T1000 (cell line): ENCODE measurements around the gene PTMA.
"Not testable (repeated sequence)": the region's sequence is repeated elsewhere in the genome, so short reads cannot be mapped to it uniquely, and the experiment has no call there.

Experiments
- DNase-seq: peaks from one replicate; lab custom pipeline; 2025; ENCODE audit warnings: mixed read lengths; lab: John Stamatoyannopoulos, UW

The PTMA gene

DNA sequence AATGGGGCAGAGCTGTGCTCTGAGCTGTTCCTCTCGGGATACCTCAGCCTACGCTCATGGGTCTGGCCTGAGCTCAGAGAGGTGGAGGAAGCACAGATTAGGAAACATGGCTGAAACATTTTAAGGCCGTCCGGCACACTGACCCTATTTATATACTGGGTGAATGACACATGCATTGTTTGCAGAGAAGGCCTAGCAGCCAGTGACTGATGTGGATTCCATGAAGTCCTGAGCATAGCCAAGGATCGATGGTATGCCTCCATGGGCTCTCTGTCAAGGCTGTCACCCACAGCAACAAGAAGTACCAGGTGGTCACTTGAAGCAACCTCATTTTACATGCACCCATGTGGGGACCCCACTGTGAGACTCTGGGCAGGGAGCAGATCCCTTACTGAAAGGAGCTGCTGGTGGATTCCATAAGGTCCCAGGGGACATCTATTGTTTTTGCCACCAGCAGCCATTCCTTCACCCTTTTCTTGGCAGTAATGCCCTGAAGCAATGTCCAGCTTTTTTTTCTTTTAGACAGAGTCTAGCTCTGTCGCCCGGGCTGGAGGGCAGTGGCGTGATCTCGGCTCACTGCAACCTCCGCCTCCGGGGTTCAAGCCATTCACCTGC, 8.4 kb downstream of the PTMA start:
- DNase-seq = peak; percentile 39

DNA sequence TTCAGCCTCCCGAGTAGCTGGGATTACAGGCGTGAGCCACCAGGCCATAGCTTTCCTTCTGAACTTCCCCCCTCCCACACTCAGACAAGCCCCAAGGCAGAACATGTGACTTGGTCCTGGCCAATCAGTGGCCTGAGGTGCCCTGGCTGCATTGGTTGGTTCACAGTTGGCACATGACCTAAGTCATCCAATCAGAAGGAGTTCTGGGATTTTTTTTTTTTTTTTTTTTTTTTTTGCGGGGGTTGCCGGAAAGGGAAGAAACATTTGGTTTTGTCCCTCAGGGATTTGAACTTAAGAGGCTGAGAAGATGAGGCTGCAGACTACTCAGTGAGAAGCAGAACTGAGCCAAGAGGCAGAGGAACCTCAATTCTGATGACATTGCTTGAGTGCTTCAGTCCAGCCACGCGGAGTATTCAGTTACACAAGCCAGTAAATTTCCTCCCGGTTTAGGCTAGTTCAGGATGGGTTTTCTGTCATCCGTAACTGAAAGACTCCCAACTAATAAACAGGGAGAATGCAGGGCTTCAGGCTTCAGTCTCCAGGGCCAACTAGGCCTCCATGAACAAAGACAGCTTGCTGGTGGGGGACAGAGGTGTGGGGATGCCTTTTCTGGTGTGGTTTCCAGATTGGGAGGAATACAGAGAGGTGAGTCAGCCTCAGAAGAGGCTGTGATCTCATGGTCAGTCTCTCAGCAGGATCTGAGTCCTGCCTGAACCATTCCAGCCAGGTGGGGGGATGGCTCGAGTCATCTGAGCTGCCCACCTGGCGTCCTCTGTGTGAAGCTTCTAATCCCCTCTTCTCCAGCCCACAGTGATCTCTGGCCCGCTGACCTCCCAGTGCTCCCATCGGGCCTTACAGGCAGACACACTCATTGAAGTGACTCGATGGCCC, 9.2 kb downstream of the PTMA start:
- DNase-seq = peak; percentile 78

DNA sequence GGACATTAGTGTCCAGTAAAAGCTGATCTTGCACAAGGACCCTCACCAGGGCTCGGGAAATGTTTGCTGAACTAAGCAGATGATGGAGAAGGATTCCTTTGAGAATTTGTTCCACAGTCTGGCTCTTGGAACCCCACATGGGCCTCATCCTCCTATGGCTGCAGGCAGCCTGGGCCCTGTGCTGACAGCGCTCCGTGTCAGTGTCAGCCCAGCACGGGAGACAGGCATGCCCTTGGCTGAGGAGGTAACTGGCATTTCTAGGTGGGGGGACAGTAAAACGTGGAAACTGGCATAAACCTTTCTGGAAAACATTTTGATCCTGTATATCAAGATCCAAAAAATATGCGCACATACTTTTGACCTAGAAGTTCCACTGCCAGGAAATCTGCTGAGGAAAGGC, 10.5 kb downstream of the PTMA start:
- DNase-seq = no peak

DNA sequence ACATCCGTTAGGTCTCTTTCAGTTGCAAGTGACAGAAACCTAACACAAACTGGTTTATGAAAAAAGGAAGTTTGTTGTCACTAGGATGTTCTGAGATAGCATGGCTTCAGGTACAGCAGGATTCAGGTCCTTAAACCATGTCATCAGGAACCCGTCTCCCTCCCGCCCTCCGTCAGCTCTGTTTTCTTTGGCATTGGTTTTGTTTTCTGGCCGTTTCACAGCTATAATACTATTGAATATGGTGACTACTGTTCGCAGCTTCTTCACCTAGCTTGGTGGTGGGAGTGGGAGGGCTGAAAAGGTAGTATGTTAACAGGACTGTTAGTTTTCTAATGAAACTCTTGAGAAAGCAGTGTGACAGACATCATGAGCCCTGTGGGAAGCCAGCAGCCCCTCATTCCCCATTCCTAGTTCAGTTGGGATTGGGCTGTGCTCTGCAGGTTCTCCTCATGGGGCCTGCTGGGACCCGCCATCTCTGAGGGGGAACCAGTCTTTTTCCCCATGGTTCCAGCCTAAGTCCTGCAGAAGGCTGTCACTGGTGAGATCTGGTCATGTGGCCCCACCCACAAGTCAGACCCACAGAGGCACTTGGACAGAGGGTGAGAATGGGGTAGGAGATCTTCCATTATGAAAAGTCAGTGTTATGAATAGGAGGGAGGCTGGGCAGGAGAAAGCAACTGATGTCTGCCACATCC, 12.1 kb downstream of the PTMA start:
- DNase-seq = no peak

DNA sequence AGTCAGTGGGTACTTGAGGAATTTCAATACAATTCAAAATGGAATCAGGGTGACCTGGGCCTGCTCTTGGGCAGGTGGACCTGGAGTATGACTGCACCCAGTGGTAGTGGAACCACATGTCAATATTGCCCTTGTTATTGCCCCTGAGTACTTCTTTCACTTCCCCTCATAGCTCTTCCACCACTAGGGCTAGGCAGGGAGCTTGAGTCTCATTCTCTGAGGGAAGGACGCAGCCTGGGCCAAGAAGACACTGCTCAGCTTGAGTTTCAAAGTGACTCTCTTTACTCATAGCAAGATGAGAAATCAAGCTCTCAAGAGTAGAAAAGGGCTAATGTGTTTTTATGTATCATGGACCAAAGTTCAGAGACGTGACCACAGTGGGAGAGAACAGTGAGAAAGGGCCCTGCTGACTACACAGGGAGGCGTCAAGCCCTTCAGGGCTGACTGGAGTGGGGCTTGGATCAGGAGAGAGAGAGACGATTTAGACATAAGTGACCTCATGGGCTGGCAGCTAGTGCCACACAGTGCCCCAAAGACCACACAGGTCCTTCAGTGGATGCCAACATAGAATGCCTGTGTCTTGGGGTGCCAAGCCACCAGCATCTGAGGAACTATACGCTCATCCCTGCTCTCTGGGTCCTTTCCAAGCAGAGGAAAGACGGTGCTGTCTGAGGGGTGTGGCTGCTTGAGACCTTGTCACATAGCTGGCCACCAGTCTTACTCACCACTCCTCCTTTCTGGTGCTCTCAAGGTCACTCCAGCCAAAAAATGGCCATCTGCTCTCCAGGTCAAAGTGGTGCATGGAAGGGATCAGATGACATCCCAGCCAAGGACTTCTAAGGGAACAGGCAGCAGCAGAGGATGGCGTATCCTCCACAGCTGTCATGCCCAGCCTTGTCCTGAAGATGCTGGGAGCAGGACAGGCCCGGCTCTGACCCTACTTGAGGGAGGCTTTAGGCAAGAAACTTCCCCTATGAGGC, 13.0 kb downstream of the PTMA start:
- DNase-seq = no peak

DNA sequence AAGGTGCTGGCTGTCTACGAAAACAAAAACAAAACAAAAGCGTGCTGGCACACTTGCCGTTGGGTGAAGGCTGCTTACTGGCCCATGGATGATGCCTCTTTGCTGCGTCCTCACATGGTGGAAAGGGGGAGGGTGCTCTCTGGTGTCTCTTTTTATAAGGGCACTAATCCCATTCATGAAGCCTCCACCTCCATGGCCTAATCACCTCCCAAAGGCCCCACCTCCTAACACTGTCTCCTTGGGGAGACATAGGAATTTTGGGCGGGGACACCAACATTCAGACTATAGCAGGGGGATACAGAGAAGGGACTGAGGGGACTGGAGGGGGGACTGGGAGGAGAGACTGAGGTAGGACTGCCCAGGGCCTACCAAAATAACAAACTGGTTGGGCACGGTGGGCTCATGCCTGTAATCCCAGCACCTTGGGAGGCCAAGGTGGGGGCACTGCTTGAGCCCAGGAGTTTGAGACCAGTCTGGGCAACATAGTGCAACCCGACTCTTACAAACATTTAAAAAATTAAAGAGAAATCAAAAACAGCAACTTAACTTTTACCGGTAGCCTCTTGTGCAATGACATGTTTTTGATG, 14.5 kb downstream of the PTMA start:
- DNase-seq = no peak

DNA sequence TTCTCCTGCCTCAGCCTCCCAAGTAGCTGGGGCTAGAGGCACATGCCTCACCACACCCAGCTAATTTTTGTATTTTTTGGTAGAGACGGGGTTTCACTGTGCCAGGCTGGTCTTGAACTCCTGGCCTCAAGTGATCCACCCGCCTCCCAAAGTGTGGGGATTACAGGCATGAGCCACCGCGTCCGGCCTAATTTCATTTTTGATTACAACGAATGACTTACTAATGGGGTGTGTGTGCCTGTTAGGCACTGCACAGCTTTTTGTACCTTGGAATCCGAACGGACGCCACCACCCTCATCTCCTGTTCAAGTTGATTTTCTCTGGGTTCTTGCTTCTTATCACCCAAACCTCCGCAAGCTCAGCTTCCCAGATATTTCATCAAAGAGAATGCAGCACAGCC, 17.2 kb downstream of the PTMA start:
- DNase-seq = no peak

DNA sequence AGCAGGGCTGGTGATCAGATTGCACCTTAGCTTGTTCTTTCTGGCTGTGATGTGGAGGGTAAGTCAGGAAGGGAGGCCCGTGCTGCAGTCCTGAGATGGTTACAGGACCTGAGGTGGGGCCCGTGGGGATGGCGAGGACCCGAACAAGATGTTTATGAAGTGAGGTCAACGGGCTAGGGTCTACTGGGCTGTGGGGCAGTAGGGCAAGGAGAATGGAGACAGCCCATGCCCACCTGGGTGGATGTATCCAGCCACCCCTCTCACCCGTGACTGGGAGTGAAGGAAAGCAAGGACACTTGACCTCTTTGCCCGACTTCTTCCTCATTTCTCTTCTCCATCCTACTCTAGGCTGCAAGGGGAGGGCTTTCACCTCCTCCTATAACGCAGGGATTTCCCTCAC, 18.0 kb downstream of the PTMA start:
- no peak for DNase-seq

DNA sequence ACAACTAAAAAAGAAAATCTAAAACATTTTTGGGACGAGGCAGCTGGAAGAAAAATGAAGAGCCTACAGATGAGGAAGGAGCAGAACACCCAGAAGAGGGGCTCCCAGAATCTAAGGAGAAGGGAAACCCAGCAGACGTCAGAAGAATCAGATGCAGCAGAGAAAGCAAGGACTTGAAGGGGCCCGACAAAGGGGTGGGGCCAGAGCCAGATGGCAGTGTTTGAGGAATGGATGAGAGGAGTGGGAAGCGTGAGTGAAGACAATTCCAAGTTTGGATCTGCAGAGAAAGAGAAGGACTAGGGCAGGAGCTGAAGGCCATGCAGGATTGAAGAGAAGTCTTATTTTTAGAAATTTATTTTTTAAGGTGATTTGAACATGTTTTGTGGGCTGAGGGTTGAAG, 19.3 kb downstream of the PTMA start:
- no peak for DNase-seq

DNA sequence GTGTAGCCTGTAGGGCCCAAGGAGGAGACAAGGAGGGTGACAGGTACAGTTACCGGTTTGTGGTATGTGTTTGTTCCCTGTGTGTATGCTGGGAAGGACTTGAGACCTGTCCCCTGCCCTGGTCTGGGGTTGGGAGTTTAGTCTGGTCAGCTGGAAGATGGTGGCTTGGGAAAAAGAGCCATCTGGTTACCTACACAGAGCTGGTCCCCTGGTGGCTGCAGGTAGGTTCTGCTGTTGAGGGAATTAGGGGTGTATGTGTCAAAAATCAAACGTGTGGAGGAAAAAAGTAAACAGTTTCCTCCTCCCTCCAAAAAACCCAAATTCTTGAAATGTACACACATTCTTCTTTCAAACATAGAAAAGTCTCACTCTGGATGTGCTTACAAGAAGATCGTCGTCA, 24.3 kb downstream of the PTMA start:
- no peak for DNase-seq

DNA sequence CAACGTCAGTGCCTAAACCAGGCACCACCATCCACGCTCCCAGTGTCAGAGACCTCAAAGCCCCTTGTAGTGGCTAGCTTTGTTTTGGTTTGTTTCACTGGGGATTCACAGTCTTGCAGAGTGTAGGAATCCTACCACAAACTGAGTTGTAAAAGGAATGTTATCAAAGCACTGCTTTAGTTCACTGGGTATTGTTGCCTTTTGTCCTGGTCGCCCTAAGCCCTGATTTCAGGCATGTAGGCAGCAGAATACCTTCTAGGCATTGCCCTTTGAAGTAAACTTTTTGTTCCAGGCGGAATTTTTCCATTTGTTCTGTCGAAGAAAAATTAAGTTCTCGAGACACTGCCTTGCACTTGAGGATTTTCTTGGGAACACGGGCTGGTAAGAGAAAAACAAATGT, 29.4 kb downstream of the PTMA start:
- DNase-seq = no peak

DNA sequence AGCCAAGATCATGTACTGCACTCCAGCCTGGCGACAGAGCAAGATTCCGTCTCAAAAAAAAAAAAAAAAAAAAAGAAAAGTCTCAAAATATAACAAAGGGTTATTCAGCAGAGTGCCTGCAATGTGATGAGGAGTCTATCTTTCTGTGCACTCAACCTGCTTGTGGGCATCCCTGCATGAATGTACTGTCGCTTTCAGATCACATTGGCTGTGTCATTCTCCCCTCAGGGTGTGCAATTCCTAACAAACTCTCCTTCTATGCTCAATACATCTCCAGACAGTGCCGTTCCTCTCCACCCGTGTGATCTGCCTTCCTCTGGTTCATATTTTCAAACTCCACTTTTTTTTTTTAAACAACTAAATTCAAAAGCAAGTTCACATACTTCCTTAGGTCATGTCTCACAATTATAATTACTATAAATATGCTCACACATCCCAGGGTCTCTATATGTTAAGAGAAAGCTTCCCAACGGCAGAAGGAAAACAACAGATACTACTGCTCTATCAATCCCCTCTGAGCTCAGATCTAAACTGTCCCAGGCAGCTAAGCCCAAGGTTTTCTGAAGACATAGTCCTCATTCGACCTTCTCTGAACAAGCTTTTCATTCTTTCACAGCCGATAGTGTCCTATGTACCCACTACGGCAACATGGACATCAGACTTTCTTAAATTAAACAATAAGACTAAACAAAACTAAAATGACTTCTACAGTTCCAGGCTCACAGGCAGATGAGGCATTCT, 35.2 kb downstream of the PTMA start:
- no peak for DNase-seq

DNA sequence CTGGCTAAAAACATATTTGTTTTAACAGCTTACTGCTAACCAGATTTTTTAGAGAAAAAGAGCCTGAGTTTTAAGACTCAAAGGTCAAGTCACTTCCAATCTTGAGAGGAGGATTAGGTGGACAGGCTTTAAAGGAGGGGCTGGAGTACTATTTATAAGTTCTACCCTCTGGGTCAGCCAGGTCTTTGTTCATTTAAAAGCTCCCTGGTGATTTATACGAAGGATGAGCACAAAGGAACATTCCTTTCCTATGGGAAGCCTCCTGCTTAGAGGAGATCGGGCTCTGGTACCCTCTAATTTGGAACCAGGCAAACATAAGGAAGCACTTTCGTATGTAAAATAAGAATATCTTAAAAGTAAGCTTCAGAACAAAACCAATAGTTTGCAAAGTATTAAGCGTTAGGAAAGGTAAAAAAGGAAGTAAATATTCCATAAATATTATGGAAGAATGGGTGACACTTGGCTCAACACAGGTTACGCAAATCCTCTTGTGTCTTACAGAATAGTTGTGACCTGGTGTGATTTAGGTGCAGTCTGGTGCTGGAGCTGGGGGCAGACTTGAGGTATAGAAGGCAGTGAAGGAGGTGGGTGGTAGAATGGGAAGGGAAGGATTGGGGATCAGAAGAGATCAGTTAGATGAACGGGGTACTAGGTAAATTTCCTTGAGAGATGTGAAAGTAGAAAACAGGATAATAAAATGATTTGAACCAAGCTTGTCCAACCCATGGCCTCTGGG, 37.1 kb downstream of the PTMA start:
- no peak for DNase-seq

DNA sequence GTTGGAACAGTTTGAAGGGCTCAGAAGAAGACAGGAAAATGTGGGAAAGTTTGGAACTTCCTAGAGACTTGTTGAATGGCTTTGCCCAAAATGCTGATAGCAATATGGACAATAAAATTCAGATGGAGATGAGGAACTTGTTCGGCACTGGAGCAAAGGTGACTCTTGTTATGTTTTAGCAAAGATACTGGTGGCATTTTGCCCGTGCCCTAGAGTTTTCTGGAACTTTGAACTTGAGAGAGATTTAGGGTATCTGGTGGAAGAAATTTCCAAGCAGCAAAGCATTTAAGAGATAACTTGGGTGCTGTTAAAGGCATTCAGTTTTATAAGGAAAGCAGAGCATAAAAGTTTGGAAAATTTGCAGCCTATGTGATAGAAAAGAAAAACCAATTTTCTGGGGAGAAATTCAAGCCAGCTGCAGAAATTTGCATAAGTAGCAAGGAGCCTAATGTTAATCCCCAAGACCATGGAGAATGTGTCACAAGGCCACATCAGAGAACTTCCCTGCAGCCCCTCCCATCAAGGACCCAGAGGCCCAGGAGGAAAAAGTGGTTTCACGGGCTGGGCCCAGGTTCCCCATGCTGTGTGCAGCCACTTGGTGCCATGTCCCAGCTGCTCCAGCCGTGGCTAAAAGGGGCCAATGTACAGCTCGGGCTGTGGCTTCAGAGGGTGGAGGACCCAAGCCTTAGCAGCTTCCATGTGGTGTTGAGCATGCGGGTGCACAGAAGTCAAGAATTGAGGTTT, 40.0 kb downstream of the PTMA start:
- not testable (repeated sequence) for DNase-seq

DNA sequence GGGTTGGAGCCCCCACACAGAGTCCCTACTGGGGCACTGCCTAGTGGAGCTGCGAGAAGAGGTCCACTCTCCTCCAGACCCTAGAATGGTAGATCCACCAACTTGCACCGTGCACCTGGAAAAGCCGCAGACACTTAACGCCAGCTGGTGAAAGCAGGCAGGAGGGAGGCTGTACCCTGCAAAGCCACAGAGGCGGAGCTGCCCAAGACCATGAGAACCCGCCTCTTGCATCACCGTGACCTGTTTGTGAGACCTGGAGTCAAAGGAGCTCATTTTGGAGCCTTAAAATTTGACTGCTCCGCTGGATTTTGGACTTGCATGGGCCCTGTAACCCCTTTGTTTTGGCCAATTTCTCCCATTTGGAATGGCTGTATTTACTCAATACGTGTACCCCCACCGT, 40.7 kb downstream of the PTMA start:
- DNase-seq = not testable (repeated sequence)

DNA sequence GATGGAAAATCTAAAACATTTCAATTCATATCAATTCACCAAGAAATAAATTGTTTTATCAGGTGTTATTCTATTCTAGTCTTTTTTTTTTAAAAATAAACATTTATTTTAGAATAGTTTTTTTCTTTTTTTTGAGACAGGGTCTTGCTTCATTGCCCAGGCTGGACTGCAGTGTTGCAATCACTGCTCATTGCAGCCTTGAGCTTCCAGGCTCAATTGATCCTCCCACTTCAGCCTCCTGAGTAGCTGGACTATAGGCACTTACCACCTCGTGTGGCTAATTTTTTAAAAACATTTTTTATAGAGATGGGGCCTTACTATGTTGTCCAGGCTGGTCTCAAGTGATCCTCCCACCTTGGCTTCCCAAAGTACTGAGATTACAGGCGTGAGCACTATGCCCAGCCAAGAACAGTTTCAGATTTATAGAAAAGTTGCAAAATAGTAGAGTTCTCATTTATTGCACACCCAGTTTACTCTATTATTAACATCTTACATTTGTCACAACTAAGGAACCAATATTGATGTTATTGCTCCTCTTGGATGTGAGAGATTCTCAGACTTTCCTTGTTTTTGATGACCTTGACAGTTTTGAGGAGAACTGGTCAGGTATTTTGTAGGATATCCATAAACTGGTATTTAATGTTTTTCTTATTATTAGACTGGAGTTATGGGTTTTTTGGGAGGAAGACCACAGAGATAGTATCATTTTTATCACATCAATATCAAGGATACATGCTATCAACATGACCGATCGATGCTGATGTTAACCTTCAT, 42.9 kb downstream of the PTMA start:
- no peak for DNase-seq

DNA sequence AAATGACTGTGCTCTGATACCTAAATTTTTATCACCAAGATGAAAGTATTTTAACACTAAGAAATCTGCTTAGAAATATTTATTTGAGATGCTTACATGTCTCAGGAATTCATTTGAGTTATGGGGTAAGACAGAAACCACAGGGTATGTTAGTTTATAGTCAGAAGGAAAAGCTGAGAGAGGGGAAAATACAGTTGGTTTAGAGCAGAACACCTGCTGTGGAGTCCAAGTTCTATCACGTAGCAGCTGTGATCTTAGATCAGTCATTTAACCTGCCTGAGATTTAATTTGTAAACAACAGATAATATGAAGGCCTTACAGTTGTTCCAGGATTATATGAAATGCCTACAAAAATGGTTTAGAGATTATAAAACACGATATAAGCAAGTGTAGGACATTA, 43.7 kb downstream of the PTMA start:
- DNase-seq = no peak

DNA sequence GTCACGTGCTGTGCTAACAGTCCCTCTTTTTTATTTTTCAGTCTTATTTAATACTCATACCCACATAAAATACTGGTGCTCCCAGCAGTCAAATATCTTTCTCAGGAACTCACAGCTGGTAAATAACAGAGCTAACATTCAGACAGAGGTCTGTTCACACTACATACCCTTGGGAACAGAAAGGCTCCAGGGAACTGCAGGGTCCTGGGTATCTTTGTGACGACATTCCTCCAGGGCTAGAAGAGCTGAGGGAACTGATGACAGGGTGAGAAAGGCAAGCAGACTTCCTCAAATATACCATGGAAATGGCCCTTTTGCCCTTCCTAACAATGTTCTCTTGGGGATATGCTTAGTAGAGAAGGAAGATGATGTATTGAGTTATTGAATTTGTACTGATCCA, 53.4 kb downstream of the PTMA start:
- DNase-seq = no peak
